ENCODE measurements around the gene DSG2.

GRCh38 chr18:31451625-31452024 lies 46.4 kb upstream of the DSG2 start:
- no peak for TF ChIP-seq CTCF (IDR thresholded peaks at IDR 0.05)
- no peak for TF ChIP-seq EZH2 (IDR thresholded peaks at IDR 0.05)
